GM21723 (cell line): Measurements from ENCODE around the gene APCDD1.
A peak's percentile ranks its signal among the peaks of the same experiment; 100 is the strongest.
"Not testable (repeated sequence)": the region's sequence is repeated elsewhere in the genome, so short reads cannot be mapped to it uniquely, and the experiment has no call there.

ENCODE experiments used
- ATAC-seq: cut with Tn5 transposase; IDR thresholded peaks from one replicate; pipeline ENCODE4 v1.9.1; 2021; ENCODE audit warnings: mild to moderate bottlenecking, moderate library complexity; ENCODE audit not compliant: unreplicated experiment

APCDD1 gene

DNA sequence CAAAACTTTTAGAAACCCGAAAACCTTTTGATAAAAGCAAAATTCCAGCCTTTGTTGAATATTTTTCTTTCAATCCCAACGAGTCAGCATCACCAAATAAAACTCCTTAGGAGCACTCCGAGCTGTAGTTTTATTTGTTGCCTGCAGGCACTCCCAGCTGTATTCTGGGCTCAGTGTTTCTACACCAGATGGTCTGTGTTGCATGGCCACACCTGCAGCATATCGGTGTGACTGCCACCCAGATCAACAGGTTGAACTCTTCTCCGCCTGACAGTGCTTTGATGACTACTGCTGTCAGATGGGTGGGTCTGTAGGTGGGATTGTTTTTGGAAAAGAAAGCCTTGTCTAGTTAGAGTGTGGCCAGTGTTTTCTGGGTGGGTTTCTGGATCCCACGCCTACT, 32.7 kb downstream of the APCDD1 start:
- no peak for ATAC-seq

DNA sequence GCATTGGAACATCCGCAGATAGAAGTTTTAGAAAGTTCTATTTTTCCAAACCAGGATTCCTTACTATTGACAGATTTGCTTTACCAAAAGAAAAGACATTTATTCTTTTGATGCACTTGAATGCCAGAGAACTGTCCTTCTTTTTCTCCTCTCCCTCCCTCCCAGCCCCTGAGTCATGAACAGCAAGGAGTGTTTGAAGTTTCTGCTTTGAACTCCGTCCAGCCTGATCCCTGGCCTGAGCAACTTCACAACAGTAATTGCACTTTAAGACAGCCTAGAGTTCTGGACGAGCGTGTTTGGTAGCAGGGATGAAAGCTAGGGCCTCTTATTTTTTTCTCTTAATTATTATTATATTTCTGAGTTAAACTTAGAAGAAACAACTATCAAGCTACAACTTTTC, 33.6 kb downstream of the APCDD1 start:
- no peak for ATAC-seq

GRCh38 chr18:10490401-10491165, 36.1 kb downstream of the APCDD1 start:
- ATAC-seq: peak; percentile 95

DNA sequence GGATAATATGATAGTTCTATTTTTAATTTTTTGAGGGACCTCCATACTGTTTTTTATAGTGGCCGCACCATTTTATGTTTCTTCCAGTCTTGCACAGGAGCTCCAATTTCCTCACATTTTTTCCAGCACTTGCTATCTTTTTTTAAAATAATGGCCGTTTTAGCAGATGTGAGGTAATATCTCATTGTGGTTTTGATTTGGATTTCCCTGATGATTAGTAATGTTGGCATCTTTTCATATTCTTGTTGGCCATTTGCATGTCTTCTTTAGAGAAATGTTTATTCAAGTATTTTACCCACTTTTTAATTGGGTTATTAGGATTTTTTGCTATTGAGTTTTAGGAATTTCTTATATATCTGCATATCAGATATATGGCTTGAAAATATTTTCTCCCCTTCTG, 41.5 kb downstream of the APCDD1 start:
- ATAC-seq: no peak

GRCh38 chr18:10497206-10497749, 42.8 kb downstream of the APCDD1 start:
- ATAC-seq: no peak

- no peak for ATAC-seq
These were observed 44.8 kb downstream of the APCDD1 start for GRCh38 chr18:10499230-10499629.

DNA sequence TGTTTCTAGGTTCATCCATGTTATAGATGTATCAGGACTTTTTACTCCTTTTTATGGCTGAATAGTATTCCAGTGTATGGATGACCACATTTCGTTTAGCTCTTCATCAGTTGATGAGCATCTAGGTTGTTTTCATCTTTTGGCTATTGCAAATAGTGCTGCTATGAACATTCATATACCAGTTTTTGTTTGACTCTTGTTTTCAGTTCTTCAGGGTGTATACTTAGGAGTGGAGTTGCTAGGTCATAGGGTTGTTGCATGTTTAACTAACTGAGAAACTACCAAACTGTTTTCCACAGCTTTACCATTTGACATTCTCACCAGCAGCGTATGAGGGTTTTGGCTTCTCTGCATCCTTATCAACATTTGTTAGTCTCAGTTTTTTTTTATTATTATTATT, 45.6 kb downstream of the APCDD1 start:
- ATAC-seq: no peak

GRCh38 chr18:10504723-10505122, 50.3 kb downstream of the APCDD1 start:
- ATAC-seq: no peak

GRCh38 chr18:10505892-10506291, 51.5 kb downstream of the APCDD1 start:
- not testable (repeated sequence) for ATAC-seq

- ATAC-seq: no peak
These were observed 54.2 kb downstream of the APCDD1 start for GRCh38 chr18:10508591-10508990.

DNA sequence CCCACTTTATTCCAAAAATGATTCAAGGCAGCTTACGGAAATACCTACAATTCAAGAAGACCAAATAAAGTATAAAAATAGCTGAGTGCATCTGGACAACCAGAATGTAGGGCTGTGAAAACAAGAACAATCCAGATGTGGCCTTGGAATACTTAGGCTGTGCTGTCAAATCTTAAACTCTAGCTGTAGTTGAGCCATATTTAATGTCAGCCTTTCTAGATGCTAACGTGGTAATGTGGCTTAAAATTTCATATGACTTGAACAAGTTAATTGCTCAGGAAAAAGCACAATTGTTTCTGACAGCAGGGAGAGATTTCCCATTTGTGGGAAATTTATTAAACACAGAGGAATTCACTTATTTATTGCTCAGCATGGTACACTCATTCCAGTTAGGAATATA, 56.8 kb downstream of the APCDD1 start:
- no peak for ATAC-seq

DNA sequence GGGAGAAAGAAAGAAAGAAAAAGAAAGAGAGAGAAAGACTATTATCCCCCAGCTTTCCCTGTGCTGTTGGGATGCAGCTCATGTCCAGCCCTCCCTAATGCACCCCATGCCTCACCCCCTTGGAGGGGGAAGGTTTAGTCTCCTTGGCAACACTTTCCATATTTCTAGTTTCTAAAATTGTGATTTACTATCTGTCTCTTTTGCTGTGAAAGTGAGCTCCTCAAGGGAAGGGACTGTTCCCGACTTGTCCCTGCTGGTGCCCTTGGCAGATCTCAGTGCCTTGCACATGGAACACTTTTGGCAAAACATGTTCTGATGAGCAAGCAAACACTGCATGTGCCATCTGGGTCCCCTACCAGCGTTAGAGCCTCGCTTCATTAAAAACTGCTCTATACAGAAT, 59.6 kb downstream of the APCDD1 start:
- ATAC-seq: no peak

- no peak for ATAC-seq
These were observed 60.2 kb downstream of the APCDD1 start for GRCh38 chr18:10514601-10515000.

GRCh38 chr18:10515456-10515855, 61.0 kb downstream of the APCDD1 start:
- ATAC-seq: no peak

GRCh38 chr18:10516078-10516477, 61.6 kb downstream of the APCDD1 start:
- no peak for ATAC-seq

- ATAC-seq: no peak
These were observed 64.3 kb downstream of the APCDD1 start for GRCh38 chr18:10518595-10519255.

DNA sequence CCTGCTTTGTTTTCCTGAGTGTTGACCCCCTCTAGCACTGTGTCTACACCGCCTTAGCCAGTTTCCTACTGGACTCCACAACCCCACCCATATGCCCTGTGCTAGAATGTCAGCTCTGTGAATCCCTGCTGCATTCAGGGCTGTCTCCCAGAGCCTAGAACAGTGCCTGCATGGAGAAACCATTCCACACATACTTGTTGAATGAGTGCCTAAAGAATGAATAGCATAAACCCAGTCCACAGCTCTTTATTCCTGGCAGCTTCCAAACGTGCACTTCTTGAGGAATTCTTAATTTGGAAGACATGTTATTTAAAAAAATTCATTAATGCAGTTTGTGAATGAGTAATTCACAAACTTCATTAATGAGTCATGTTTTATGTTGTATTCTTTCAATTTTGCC, 64.9 kb downstream of the APCDD1 start:
- ATAC-seq: no peak

GRCh38 chr18:10519999-10520935, 65.8 kb downstream of the APCDD1 start:
- ATAC-seq: peak; percentile 69

- ATAC-seq: no peak
These were observed 67.1 kb downstream of the APCDD1 start for GRCh38 chr18:10521566-10521965.

- ATAC-seq: no peak
These were observed 68.1 kb downstream of the APCDD1 start for GRCh38 chr18:10522574-10522973.

- no peak for ATAC-seq
These were observed 69.1 kb downstream of the APCDD1 start for GRCh38 chr18:10523544-10523943.
